D721Med (cell line): ENCODE results near the gene CIITA.

ENCODE experiments used
- DNase-seq: peaks from one replicate; pipeline ENCODE4 v3.0.0; 2011; ENCODE audit warnings: low spot score; ENCODE audit not compliant: insufficient read length
- FAIRE-seq: peaks from 2 replicates; lab custom pipeline; 2011; peaks lifted over from hg19 to GRCh38; lab: Jason Lieb, UNC
- CTCF ChIP-seq: IDR thresholded peaks from 2 replicates; pipeline ENCODE4 v1.5.1; 2012; ENCODE audit warnings: mild to moderate bottlenecking, control low read depth; ENCODE audit not compliant: insufficient read depth; ENCODE audit errors: missing control alignments

The CIITA gene

DNA sequence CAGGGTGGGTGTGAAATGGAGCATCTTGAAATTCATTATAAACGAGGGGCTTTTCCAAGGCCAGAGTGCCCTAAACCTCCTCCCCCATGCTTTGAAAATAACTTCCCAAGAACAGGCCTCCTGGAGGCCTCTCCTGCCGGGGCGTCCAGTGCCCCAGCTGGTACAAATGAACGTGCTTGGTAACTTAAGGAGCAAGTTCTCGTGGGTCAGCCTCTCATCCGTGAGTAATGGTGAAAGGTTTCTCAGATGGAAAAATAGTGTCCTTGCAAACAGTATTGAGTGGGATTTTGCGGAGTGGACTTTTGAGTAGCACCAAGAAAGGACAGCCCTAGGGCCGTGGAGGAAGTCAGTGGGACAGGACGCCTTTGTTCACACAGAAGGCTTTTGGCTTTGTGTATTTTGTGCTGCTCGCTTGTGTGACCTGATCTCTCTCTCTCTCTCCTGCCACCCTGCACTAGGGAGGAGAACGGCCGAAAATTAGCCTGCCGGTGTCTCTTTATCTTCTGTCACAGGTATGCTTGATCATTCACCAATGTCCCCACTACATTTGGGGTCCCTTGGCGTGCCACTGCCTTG lies 102.0 kb downstream of the CIITA start:
- DNase-seq (no peak), FAIRE-seq (no peak)
- no peak for TF ChIP-seq CTCF

- DNase-seq (no peak), FAIRE-seq (no peak)
- TF ChIP-seq CTCF = no peak
Measured at GRCh38 chr16:10979717-10980601, 103.0 kb downstream of the CIITA start.

- FAIRE-seq (no peak), DNase-seq (no peak)
Measured at GRCh38 chr16:10980813-10981212, 103.8 kb downstream of the CIITA start.

GRCh38 chr16:10981697-10982216 lies 104.8 kb downstream of the CIITA start:
- no peak for DNase-seq
- no peak for FAIRE-seq
- TF ChIP-seq CTCF = peak; percentile 2

More at GRCh38 chr16:10980813-10981212, 103.8 kb downstream of the CIITA start:
- no peak for TF ChIP-seq CTCF

DNA sequence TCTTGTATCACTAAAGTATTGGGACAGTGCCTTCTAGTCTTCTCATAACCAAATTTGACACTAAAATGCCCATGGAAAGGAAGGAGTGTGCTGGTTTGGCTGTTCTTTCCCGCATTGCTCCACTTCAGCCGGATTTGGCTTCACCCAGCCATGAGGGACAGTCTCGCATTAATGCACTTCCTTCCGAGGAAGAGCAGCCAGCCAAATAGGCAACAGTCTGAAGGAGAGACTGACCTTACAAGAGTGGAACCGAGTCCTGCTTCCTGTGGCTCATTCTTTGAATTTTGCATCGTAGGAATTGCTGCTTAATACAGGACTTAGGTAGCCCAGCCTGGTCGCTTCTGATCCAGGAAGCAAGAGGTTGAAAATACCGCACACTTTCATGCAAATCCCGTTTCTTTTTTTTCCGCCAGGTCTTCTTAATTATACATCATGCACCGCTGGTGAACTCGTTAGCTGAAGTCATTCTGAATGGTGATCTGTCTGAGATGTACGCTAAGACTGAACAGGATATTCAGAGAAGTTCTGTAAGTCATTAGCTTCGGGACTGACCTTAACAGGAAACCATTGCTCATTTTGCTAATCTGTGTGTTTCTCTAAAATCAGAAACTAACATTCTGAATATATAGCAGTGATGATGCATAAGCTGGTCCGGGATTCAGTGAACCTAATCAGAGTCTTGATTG lies 105.6 kb downstream of the CIITA start:
- no peak for FAIRE-seq
- DNase-seq = no peak
- no peak for TF ChIP-seq CTCF

DNA sequence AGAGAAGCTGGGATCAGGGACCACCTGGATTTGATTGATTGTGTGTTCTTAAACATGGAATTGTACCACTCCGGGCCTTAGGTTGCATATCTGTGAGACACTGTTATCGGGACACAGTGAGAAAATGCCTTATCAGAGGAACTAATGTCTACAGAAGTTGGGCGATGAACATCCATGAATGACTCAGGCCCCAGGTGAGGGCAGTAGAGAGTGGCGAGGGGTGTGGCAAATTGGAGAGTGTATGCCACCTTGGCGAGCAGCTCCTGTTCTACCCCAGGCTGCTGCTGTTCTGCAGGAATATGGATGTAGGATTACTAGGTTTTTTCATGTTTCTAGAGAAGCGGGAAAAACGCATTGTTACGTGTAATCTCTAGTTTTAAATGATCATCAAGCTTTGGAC lies 106.2 kb downstream of the CIITA start:
- no peak for DNase-seq
- TF ChIP-seq CTCF = no peak
- no peak for FAIRE-seq
